A549 (cell line): ENCODE data around the gene BRPF3. TPM values are rescaled to one million over a fixed set of nuclear protein-coding genes. Genes with fewer than 3 reads are reported as not detected.

Source experiments
- ATAC-seq, 2 experiments: fragments of 200-7000 bp in 1 of 2; fragments of >200 bp in 1 of 2; cut with Nextera tagmentation in 1 of 2; cut with Tn5 transposase in 1 of 2; 3 replicates each; pipeline versions ENCODE4 v1.8.0 to v1.9.1; 2018 to 2020; ENCODE audit warnings: mild to moderate bottlenecking in 1 of 2, moderate library complexity in 1 of 2
- CTCF ChIA-PET: fragments of 300-600 bp; sonication (Branson Sonifier 250); formaldehyde crosslinking; extraction: SDS; loops from one replicate; lab custom pipeline; 2021; ENCODE audit warnings: antibody characterized with exemption, inconsistent platforms; lab: Yijun Ruan, JAX
- POLR2A ChIA-PET: fragments of 350-600 bp; formaldehyde crosslinking; extraction: SDS; loops from one replicate; lab custom pipeline; 2021; ENCODE audit warnings: antibody characterized with exemption, inconsistent platforms; lab: Yijun Ruan, JAX
- DNase-seq, 2 experiments: peaks; one replicate each; pipeline versions ENCODE4 v3.0.0 to v3.0.0-alpha.2; 2011 to 2016; ENCODE audit warnings: low read depth in 1 of 2, low spot score in 1 of 2
- FAIRE-seq: peaks from 2 replicates; lab custom pipeline; 2011; peaks lifted over from hg19 to GRCh38; lab: Jason Lieb, UNC
- H3K27ac ChIP-seq, 2 experiments: fragments of >200 bp; sonication (Bioruptor Twin); formaldehyde crosslinking; 3 replicates each; pipeline ENCODE4 v1.5.1; 2016 to 2017
- H3K4me1 ChIP-seq: fragments of >200 bp; sonication (Bioruptor Twin); formaldehyde crosslinking; 3 replicates; pipeline ENCODE4 v1.6.1; 2016
- H3K4me2 ChIP-seq: fragments of >200 bp; sonication (Bioruptor Twin); formaldehyde crosslinking; 3 replicates; pipeline ENCODE4 v1.6.1; 2016
- H3K4me3 ChIP-seq: fragments of >200 bp; sonication (Bioruptor Twin); formaldehyde crosslinking; 3 replicates; pipeline ENCODE4 v1.5.1; 2016
- H3K9me3 ChIP-seq: fragments of >200 bp; sonication (Bioruptor Twin); formaldehyde crosslinking; 3 replicates; pipeline ENCODE4 v1.6.1; 2016
- CBX2 ChIP-seq: fragments of 200-600 bp; sonication (generic); IDR thresholded peaks from 2 replicates; pipeline ENCODE4 v1.6.1; 2016; ENCODE audit warnings: low read depth, mild to moderate bottlenecking, borderline replicate concordance
- CBX8 ChIP-seq: fragments of 200-600 bp; sonication (generic); IDR thresholded peaks from 2 replicates; pipeline ENCODE4 v1.6.1; 2016
- CTCF ChIP-seq: fragments of >200 bp; sonication (Bioruptor Twin); formaldehyde crosslinking; IDR thresholded peaks from 3 replicates; pipeline ENCODE4 v1.5.1; 2016
- ESRRA ChIP-seq: fragments of 150-350 bp; IDR thresholded peaks from 2 replicates; pipeline ENCODE4 v1.6.1; 2014; ENCODE audit warnings: mild to moderate bottlenecking, low read length, borderline replicate concordance
- FOSL2 ChIP-seq, 2 experiments: fragments of 450-650 bp in 1 of 2; fragments of >200 bp in 1 of 2; sonication (Bioruptor Twin) in 1 of 2; formaldehyde crosslinking; IDR thresholded peaks; 2 replicates each; pipeline versions ENCODE4 v1.5.0 to v1.6.1; 2016 to 2020; ENCODE audit warnings: mild to moderate bottlenecking in 1 of 2, moderate library complexity in 1 of 2
- GATA3 ChIP-seq: IDR thresholded peaks from 2 replicates; pipeline ENCODE4 v1.6.1; 2012; ENCODE audit warnings: borderline replicate concordance
- HDAC2 ChIP-seq: fragments of 200-600 bp; sonication (generic); IDR thresholded peaks from 2 replicates; pipeline ENCODE4 v1.6.1; 2016
- HES2 ChIP-seq: fragments of >200 bp; sonication (Bioruptor Twin); formaldehyde crosslinking; IDR thresholded peaks from 2 replicates; pipeline ENCODE4 v1.6.1; 2016
- HEYL ChIP-seq: fragments of 250-450 bp; sonication (Bioruptor Pico); IDR thresholded peaks from 2 replicates; pipeline ENCODE4 v1.8.0; 2021; ENCODE audit warnings: mild to moderate bottlenecking, moderate library complexity
- HOXB5 ChIP-seq: fragments of 250-450 bp; sonication (Bioruptor Pico); IDR thresholded peaks from 2 replicates; pipeline ENCODE4 v1.5.0; 2020; ENCODE audit warnings: mild to moderate bottlenecking, moderate library complexity
- RARB ChIP-seq: fragments of 250-450 bp; sonication (Bioruptor Pico); IDR thresholded peaks from 2 replicates; pipeline ENCODE4 v1.8.0; 2021; ENCODE audit warnings: mild to moderate bottlenecking, moderate library complexity
- RCOR1 ChIP-seq: fragments of 150-350 bp; IDR thresholded peaks from 2 replicates; pipeline ENCODE4 v1.6.1; 2014; ENCODE audit warnings: antibody characterized with exemption, low read length, low read depth
- SREBF2 ChIP-seq: fragments of 450-650 bp; IDR thresholded peaks from 2 replicates; pipeline ENCODE4 v1.6.1; 2014; ENCODE audit warnings: mild to moderate bottlenecking, moderate library complexity
- TFCP2L1 ChIP-seq: fragments of 250-450 bp; sonication (Bioruptor Pico); IDR thresholded peaks from 2 replicates; pipeline ENCODE4 v1.5.0; 2021; ENCODE audit warnings: mild to moderate bottlenecking
- TP53 ChIP-seq: fragments of 250-450 bp; sonication (Bioruptor Pico); IDR thresholded peaks from 2 replicates; pipeline ENCODE4 v1.5.0; 2021; ENCODE audit warnings: mild to moderate bottlenecking, moderate library complexity
- ZC3H11A ChIP-seq: fragments of 450-650 bp; IDR thresholded peaks from 2 replicates; pipeline ENCODE4 v1.6.1; 2014; ENCODE audit warnings: antibody characterized with exemption, mild to moderate bottlenecking
- ZFP36 ChIP-seq: fragments of 450-650 bp; IDR thresholded peaks from 2 replicates; pipeline ENCODE4 v1.6.1; 2014; ENCODE audit warnings: borderline replicate concordance; ENCODE audit not compliant: partially characterized antibody
- ZSCAN20 ChIP-seq: fragments of 250-450 bp; sonication (Bioruptor Pico); IDR thresholded peaks from 2 replicates; pipeline ENCODE4 v1.8.0; 2022; ENCODE audit warnings: mild to moderate bottlenecking, moderate library complexity
- WGBS: methylation state at CpG from one replicate; pipeline ENCODE4 v1.1.6; 2017; ENCODE audit errors: missing lambda C conversion rate; 5-methylcytosine and 5-hydroxymethylcytosine counted together
- polyA plus RNA-seq, 4 experiments: library from polyadenylated mRNA; depleted of rRNA in 3 of 4; stranded (reverse); fragments of >200 nt; fragmentation: RNase III in 1 of 4; extraction: RNeasy Plus Mini Kit Qiagen cat#74134 plus additional on column Dnase treatment in 1 of 4; gene quantifications; 2 replicates in 3 of 4; 3 replicates in 1 of 4; pipeline ENCODE4 v1.2.3, GENCODE V29; 2011 to 2017
- TF ChIP-seq, protein P1 (sequence below): fragments of 250-450 bp; sonication (Bioruptor Pico); IDR thresholded peaks from 2 replicates; pipeline ENCODE4 v1.5.0; 2021; ENCODE audit warnings: mild to moderate bottlenecking, moderate library complexity, borderline replicate concordance
- TF ChIP-seq, protein P2 (sequence below): fragments of 250-450 bp; sonication (Bioruptor Pico); IDR thresholded peaks from 2 replicates; pipeline ENCODE4 v1.5.0; 2020; ENCODE audit warnings: low read depth, mild to moderate bottlenecking, moderate library complexity
- TF ChIP-seq, protein P3 (sequence below): IDR thresholded peaks from 2 replicates; pipeline ENCODE4 v1.6.1; 2012
- TF ChIP-seq, protein P4 (sequence below): IDR thresholded peaks from 2 replicates; pipeline ENCODE4 v1.6.1; 2012; ENCODE audit warnings: low read depth, borderline replicate concordance

Gene BRPF3
- polyA plus RNA-seq, 2 of the 4 experiments (the other 2 are of a cell fraction): 9.8 to 11.2 TPM

DNA sequence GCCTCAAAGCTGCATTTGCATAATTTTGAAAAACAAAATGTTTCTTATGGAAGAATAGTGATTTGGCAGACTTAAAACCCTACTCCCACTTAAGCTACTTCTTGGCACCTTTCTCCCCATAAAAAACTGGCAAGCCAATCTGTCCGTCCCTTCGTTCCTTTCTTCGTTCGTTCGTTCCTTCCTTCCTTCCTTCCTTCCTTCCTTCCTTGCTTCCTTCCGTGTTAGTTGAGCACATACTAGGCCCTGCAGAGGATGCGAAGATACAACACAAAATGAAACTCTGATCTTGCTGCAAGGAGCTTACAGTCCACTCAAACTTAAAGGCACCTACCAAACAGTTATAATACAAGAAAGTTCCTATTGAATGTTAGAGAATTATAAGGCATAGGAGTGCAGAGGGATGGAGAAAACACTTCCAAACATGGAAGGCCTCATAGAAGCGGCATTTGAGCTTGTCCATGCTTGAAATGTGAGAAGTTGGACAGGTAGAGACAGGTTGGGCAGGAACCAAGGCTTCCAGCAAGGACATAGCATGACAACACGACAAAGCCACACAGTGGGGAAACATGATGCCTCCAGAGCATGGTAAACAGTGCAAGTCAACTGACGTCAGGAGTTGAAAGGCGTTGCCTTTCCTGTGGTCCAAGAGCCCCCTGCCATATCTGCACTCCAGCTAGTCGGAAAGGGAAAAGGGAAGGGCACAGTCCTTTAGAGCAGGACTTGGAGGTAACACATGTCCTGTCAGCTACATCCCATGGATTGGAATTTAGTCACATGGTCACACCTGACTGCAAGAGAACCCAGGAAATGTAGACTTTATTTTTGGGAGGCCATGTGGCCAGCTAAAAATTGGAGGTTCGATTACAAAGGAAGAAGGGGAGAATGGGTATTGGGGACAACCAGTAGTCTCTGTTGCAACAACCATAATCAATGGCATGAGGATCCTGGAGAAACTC, 80.3 kb downstream of the BRPF3 start:
- WGBS: 56% methylated on average over 12 of the region's 13 CpGs
- no peak overlapping the region for H3K4me2 ChIP-seq
- no peak for ATAC-seq
- DNase-seq: no peak
- CTCF ChIA-PET: interaction anchor here (0.8 to 1.9 kb wide), 3 partner anchors 10 to 68 kb away, joined by 4 to 5 read pairs (median 4); no protein-coding TSS in a partner anchor
- H3K27ac ChIP-seq: no peak overlapping the region
- H3K4me1 ChIP-seq: no peaks in the 10 kb centered on the region
- H3K4me3 ChIP-seq: no peak overlapping the region
- no peak for FAIRE-seq
- TF ChIP-seq GATA3 (no peak), HEYL (no peak), CTCF (no peak), ZC3H11A (no peak), ZFP36 (no peak), RCOR1 (no peak), RARB (CRISPR knock-in tag) (no peak), TFCP2L1 (CRISPR knock-in tag) (no peak), HDAC2 (no peak), ZSCAN20 (CRISPR knock-in tag) (no peak), ESRRA (no peak), HOXB5 (CRISPR knock-in tag) (no peak), CBX8 (no peak)
- TF ChIP-seq, protein P1, sequence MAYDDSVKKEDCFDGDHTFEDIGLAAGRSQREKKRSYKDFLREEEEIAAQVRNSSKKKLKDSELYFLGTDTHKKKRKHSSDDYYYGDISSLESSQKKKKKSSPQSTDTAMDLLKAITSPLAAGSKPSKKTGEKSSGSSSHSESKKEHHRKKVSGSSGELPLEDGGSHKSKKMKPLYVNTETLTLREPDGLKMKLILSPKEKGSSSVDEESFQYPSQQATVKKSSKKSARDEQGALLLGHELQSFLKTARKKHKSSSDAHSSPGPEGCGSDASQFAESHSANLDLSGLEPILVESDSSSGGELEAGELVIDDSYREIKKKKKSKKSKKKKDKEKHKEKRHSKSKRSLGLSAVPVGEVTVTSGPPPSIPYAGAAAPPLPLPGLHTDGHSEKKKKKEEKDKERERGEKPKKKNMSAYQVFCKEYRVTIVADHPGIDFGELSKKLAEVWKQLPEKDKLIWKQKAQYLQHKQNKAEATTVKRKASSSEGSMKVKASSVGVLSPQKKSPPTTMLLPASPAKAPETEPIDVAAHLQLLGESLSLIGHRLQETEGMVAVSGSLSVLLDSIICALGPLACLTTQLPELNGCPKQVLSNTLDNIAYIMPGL (CRISPR knock-in tag): no peak
- TF ChIP-seq, protein P2, sequence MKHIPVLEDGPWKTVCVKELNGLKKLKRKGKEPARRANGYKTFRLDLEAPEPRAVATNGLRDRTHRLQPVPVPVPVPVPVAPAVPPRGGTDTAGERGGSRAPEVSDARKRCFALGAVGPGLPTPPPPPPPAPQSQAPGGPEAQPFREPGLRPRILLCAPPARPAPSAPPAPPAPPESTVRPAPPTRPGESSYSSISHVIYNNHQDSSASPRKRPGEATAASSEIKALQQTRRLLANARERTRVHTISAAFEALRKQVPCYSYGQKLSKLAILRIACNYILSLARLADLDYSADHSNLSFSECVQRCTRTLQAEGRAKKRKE: no peak
- no peaks in the 10 kb centered on the region for H3K9me3 ChIP-seq
- POLR2A ChIA-PET: no interaction called here

GRCh38 chr6:36277946-36278470, 81.5 kb downstream of the BRPF3 start:
- WGBS: 57% methylated on average over 2 of the region's 2 CpGs
- ATAC-seq (no peak), DNase-seq (no peak), FAIRE-seq (no peak)
- CTCF ChIA-PET: no interaction called here
- H3K4me1 ChIP-seq: no peaks in the 10 kb centered on the region
- TF ChIP-seq TP53 (CRISPR knock-in tag): no peak
- H3K9me3 ChIP-seq: no peaks in the 10 kb centered on the region
- H3K4me2 ChIP-seq: no peak overlapping the region
- POLR2A ChIA-PET: no interaction called here
- no peak overlapping the region for H3K27ac ChIP-seq
- no peak overlapping the region for H3K4me3 ChIP-seq

DNA sequence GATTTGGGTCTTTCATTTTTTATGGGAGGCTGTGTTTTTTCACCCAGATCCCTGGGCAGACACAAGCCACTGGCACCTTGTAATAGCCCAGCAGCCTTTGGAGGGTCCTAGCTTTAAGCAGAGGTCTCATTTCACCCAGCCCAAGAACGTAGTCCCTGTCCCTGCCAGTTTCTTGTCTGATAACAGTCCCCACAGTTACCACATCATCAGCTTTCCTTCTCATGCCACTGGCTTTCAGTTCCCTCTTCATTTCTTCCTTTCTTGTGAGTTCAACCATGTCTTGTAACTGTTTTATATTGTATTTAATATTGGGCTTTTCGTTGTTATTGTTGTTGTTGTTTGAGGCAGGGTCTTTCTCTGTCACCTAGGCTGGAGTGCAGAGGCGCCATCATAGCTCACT, 83.9 kb downstream of the BRPF3 start:
- H3K4me1 ChIP-seq: no peaks in the 10 kb centered on the region
- no peaks in the 10 kb centered on the region for H3K9me3 ChIP-seq
- ChIA-PET CTCF (interaction anchor here (1.0 to 1.4 kb wide), 4 partner anchors 9 to 61 kb away, joined by 3 to 5 read pairs (median 4); no protein-coding TSS in a partner anchor), POLR2A (no interaction called here)
- no peak overlapping the region for H3K27ac ChIP-seq
- 20% methylated on average over 3 of the region's 3 CpGs for WGBS
- no peak for DNase-seq
- no peak overlapping the region for H3K4me2 ChIP-seq
- FAIRE-seq: no peak
- no peak overlapping the region for H3K4me3 ChIP-seq
- no peak for ATAC-seq
- TF ChIP-seq HEYL (no peak), HES2 (no peak), FOSL2 (IDR thresholded peaks at IDR 0.05) (no peak), FOSL2 (CRISPR knock-in tag; IDR thresholded peaks at IDR 0.05) (no peak), SREBF2 (no peak), CBX2 (no peak), ZC3H11A (no peak), TFCP2L1 (CRISPR knock-in tag) (no peak)
- TF ChIP-seq, protein P3, sequence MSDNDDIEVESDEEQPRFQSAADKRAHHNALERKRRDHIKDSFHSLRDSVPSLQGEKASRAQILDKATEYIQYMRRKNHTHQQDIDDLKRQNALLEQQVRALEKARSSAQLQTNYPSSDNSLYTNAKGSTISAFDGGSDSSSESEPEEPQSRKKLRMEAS: no peak
- TF ChIP-seq, protein P4, sequence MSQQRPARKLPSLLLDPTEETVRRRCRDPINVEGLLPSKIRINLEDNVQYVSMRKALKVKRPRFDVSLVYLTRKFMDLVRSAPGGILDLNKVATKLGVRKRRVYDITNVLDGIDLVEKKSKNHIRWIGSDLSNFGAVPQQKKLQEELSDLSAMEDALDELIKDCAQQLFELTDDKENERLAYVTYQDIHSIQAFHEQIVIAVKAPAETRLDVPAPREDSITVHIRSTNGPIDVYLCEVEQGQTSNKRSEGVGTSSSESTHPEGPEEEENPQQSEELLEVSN: no peak
